Suprapubic skin (tissue), 4 donors: ENCODE measurements around the gene AGBL5. TPM values are rescaled to one million over a fixed set of nuclear protein-coding genes. Genes with fewer than 3 reads are reported as not detected.

Experiments
- DNase-seq, 2 donors: peaks; one replicate each; pipeline ENCODE4 v3.0.0-alpha.2; 2019; ENCODE audit warnings: low spot score in 2 of 2
- H3K27ac ChIP-seq: fragments of 200-600 bp; sonication (generic); one replicate; pipeline ENCODE4 v1.5.1; 2019
- H3K27me3 ChIP-seq: fragments of 200-600 bp; sonication (generic); one replicate; pipeline ENCODE4 v1.5.1; 2019
- H3K36me3 ChIP-seq: fragments of 200-600 bp; sonication (generic); one replicate; pipeline ENCODE4 v1.5.1; 2019
- H3K4me1 ChIP-seq: fragments of 200-600 bp; sonication (generic); one replicate; pipeline ENCODE4 v1.5.1; 2019
- H3K4me3 ChIP-seq: fragments of 200-600 bp; sonication (generic); one replicate; pipeline ENCODE4 v1.5.1; 2019; ENCODE audit warnings: mild to moderate bottlenecking
- H3K9me3 ChIP-seq: fragments of 200-600 bp; sonication (generic); one replicate; pipeline ENCODE4 v1.5.1; 2019
- EP300 ChIP-seq: sonication (generic); formaldehyde crosslinking; IDR thresholded peaks from one replicate; pipeline ENCODE4 v1.6.1; 2017; ENCODE audit warnings: antibody characterized with exemption
- POLR2A ChIP-seq, 2 donors: fragments of 450-650 bp; IDR thresholded peaks; one replicate each; pipeline ENCODE4 v1.6.1; 2017; ENCODE audit warnings: antibody characterized with exemption in 2 of 2, mild to moderate bottlenecking in 2 of 2, moderate library complexity in 2 of 2
- POLR2AphosphoS5 ChIP-seq, 3 donors: sonication (generic); formaldehyde crosslinking; IDR thresholded peaks; one replicate each; pipeline ENCODE4 v1.6.1; 2017; ENCODE audit warnings: antibody characterized with exemption in 3 of 3
- WGBS: methylation state at CpG from one replicate; pipeline ENCODE4 v1.1.5; 2018; 5-methylcytosine and 5-hydroxymethylcytosine counted together
- total RNA-seq, 4 donors: library from RNA; depleted of rRNA; stranded (reverse); fragments of >200 nt; gene quantifications; one replicate each; pipeline ENCODE4 v1.1.0, GENCODE V29; 2016
- TF ChIP-seq, protein P1 (sequence below), 2 donors: fragments of 200-600 bp in 1 of 2; fragments of 450-650 bp in 1 of 2; sonication (generic) in 1 of 2; IDR thresholded peaks; one replicate each; pipeline ENCODE4 v1.5.1; 2016 to 2019; ENCODE audit warnings: antibody characterized with exemption in 2 of 2, mild to moderate bottlenecking in 1 of 2, moderate library complexity in 1 of 2

AGBL5 gene
- total RNA-seq, 4 donors from 2014 or later: 15.3 to 18.9 (median 18.5) TPM

DNA sequence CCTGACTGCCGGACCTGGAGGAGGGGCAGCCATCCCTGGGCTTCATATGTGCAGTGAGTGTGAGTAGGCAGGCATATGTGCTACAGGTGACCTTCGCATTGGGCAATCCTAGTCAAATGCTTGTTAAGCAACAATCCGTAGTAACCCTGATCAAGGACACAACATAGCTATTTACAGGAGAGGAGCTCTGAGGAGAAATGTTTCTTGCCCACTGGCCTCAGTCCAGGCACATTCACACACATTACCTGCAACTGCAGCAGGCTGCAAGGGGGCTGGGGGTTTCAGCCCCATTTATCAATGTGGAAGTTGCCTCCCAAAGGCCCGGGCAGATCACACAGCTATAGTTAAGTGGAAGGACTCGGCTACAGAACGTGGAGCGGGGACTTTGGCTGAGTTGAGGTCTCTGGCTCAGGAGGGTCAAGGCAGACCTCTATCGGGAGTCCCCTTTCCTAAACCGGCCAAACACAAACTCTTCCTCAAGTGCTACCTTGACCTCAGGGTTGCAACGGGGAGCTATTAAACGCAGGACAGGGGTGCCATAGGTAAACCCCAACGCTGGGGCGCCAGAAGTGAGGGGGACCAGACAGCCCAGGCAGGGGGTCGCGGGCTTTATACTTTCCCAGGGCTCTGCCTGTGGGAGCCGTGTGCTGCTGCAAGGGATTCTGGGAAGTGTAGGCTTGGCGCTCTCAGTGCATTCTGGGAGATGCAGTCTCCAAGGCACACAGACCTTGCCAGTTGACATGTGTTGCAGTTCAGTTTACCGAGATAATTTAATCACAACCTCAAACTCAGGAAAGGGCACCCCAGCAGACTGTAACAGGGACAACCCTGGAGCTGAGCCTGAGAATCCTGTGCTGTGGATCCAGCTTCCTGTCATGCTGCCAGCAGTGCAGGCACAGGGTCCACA is 44.5 kb downstream of the AGBL5 start:
- Histone ChIP-seq H3K9me3 (no peaks in the 10 kb centered on the region), H3K4me1 (peaks cover 10% of the 10 kb centered on the region), H3K36me3 (no peaks in the 10 kb centered on the region), H3K27ac (no peak overlapping the region), H3K4me3 (peak overlapping the region; percentile 37), H3K27me3 (no peaks in the 10 kb centered on the region)
- WGBS: 10% methylated on average over 10 of the region's 18 CpGs
- TF ChIP-seq EP300 (no peak), POLR2AphosphoS5 (IDR thresholded peaks at IDR 0.05) (no peak), POLR2A (IDR thresholded peaks at IDR 0.05) (no peak)
- TF ChIP-seq, protein P1, sequence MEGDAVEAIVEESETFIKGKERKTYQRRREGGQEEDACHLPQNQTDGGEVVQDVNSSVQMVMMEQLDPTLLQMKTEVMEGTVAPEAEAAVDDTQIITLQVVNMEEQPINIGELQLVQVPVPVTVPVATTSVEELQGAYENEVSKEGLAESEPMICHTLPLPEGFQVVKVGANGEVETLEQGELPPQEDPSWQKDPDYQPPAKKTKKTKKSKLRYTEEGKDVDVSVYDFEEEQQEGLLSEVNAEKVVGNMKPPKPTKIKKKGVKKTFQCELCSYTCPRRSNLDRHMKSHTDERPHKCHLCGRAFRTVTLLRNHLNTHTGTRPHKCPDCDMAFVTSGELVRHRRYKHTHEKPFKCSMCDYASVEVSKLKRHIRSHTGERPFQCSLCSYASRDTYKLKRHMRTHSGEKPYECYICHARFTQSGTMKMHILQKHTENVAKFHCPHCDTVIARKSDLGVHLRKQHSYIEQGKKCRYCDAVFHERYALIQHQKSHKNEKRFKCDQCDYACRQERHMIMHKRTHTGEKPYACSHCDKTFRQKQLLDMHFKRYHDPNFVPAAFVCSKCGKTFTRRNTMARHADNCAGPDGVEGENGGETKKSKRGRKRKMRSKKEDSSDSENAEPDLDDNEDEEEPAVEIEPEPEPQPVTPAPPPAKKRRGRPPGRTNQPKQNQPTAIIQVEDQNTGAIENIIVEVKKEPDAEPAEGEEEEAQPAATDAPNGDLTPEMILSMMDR (IDR thresholded peaks at IDR 0.05): no peak
- no peak for DNase-seq

DNA sequence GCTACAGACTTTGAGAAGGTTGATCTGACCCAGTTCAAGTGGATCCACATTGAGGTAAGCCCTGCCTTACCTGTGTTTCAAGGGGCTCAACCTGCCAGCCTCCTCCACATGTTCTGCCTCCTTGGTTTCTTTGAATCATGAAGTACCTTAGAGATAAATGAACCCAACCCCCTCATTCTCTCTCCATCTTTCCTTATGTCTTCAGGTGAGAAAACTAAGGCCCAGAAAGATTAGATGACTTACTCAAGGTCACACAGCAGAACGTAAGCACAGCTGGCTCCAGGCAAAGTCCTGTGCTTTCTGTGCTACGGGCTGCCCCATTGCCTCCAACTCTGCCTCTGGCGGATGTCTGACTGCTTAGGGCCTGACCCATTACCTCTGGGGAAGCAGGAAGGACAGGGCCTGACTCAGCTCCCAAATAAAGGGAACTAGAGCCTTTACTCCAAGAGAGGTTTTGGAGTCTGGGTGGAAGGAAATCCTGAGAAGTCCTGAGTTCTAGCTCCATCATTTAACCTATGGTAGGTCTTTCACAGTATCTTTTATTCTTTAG is 45.4 kb downstream of the AGBL5 start:
- Histone ChIP-seq H3K9me3 (no peaks in the 10 kb centered on the region), H3K36me3 (no peaks in the 10 kb centered on the region), H3K27me3 (no peaks in the 10 kb centered on the region), H3K27ac (no peak overlapping the region), H3K4me1 (peaks cover 10% of the 10 kb centered on the region), H3K4me3 (no peak overlapping the region)
- TF ChIP-seq EP300 (no peak), POLR2A (IDR thresholded peaks at IDR 0.05) (no peak), POLR2AphosphoS5 (IDR thresholded peaks at IDR 0.05) (no peak)
- TF ChIP-seq, protein P1 (IDR thresholded peaks at IDR 0.05): no peak
- WGBS: 82% methylated on average over 3 of the region's 3 CpGs
- no peak for DNase-seq

DNA sequence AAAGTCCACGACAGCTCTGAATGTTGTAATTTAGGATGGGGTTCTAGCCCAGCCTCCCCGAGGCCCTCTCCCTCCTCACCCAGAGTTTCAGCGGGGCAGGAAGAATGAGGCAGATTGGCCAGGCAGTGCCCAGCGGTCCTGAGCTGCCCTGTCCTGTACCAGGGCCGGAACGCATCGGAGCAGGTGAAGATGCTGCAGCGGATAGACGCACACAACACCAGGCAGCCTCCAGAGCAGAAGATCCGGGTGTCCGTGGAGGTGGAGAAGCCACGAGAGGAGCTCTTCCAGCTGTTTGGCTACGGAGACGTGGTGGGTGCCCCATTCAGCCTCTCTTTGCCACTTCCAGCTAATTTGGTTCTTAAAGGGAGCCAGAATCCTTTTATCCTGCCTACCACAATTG is 45.9 kb downstream of the AGBL5 start:
- TF ChIP-seq EP300 (no peak), POLR2A (IDR thresholded peaks at IDR 0.05) (no peak), POLR2AphosphoS5 (IDR thresholded peaks at IDR 0.05) (no peak)
- TF ChIP-seq, protein P1 (IDR thresholded peaks at IDR 0.05): no peak
- H3K27ac ChIP-seq: no peak overlapping the region
- no peak for DNase-seq
- no peaks in the 10 kb centered on the region for H3K9me3 ChIP-seq
- H3K4me3 ChIP-seq: no peak overlapping the region
- WGBS: 86% methylated on average over 12 of the region's 14 CpGs
- no peaks in the 10 kb centered on the region for H3K27me3 ChIP-seq
- H3K36me3 ChIP-seq: no peaks in the 10 kb centered on the region
- peaks cover 10% of the 10 kb centered on the region for H3K4me1 ChIP-seq

DNA sequence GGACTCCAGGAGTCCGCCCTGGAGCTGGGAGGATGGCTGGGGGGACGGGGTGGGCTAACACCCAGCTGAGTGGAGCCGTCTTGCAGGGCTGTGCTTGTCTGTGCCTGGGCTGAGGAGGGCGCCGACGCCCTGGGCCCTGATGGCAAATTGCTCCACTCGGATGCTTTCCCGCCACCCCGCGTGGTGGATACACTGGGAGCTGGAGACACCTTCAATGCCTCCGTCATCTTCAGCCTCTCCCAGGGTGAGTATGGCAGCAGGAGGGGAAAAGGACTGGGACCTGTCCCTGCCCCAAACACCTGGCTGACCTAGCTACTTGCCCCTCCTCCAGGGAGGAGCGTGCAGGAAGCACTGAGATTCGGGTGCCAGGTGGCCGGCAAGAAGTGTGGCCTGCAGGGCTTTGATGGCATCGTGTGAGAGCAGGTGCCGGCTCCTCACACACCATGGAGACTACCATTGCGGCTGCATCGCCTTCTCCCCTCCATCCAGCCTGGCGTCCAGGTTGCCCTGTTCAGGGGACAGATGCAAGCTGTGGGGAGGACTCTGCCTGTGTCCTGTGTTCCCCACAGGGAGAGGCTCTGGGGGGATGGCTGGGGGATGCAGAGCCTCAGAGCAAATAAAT is 48.0 kb downstream of the AGBL5 start:
- DNase-seq: no peak
- H3K27me3 ChIP-seq: no peaks in the 10 kb centered on the region
- WGBS: 85% methylated on average over 10 of the region's 19 CpGs
- H3K27ac ChIP-seq: no peak overlapping the region
- H3K4me3 ChIP-seq: no peak overlapping the region
- no peaks in the 10 kb centered on the region for H3K36me3 ChIP-seq
- H3K4me1 ChIP-seq: peaks cover 10% of the 10 kb centered on the region
- TF ChIP-seq, protein P1 (IDR thresholded peaks at IDR 0.05): no peak
- no peaks in the 10 kb centered on the region for H3K9me3 ChIP-seq

DNA sequence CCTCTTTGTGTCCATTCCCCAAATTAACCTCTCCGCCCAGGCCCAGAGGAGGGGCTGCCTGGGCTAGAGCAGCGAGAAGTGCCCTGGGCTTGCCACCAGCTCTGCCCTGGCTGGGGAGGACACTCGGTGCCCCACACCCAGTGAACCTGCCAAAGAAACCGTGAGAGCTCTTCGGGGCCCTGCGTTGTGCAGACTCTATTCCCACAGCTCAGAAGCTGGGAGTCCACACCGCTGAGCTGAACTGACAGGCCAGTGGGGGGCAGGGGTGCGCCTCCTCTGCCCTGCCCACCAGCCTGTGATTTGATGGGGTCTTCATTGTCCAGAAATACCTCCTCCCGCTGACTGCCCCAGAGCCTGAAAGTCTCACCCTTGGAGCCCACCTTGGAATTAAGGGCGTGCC is 48.6 kb downstream of the AGBL5 start:
- H3K4me1 ChIP-seq: peaks cover 10% of the 10 kb centered on the region
- 88% methylated on average over 5 of the region's 10 CpGs for WGBS
- TF ChIP-seq, protein P1 (IDR thresholded peaks at IDR 0.05): no peak
- TF ChIP-seq EP300: no peak
- TF ChIP-seq POLR2A (IDR thresholded peaks at IDR 0.05): no peak
- TF ChIP-seq POLR2AphosphoS5 (IDR thresholded peaks at IDR 0.05): no peak
- H3K27ac ChIP-seq: no peak overlapping the region
- no peaks in the 10 kb centered on the region for H3K27me3 ChIP-seq
- H3K9me3 ChIP-seq: no peaks in the 10 kb centered on the region
- H3K4me3 ChIP-seq: no peak overlapping the region
- no peaks in the 10 kb centered on the region for H3K36me3 ChIP-seq
- DNase-seq: no peak
